H1 (cell line): ENCODE measurements around the gene PPP2R3C. TPM values are rescaled to one million over a fixed set of nuclear protein-coding genes. Genes with fewer than 3 reads are reported as not detected.

ENCODE experiments used
- CBX8 ChIP-seq: fragments of 300-800, 300-1000 bp; sonication (generic); IDR thresholded peaks from 2 replicates; pipeline ENCODE4 v1.7.1; 2016; ENCODE audit warnings: low read depth, low read length, borderline replicate concordance
- KDM4A ChIP-seq: IDR thresholded peaks from one replicate; pipeline ENCODE4 v1.7.1; 2012; ENCODE audit warnings: low read depth, mild to moderate bottlenecking, moderate library complexity, low read length, inconsistent platforms; ENCODE audit not compliant: severe bottlenecking
- TEAD4 ChIP-seq: IDR thresholded peaks from 2 replicates; pipeline ENCODE4 v1.6.1; 2012; ENCODE audit warnings: low read depth, low read length, inconsistent platforms, mixed read lengths
- polyA plus RNA-seq, 7 experiments: library from polyadenylated mRNA; depleted of rRNA in 3 of 7; stranded (reverse) in 5 of 7; unstranded in 2 of 7; fragments of >200 nt in 5 of 7; fragments of 200-250 nt in 2 of 7; gene quantifications; 1 replicate in 5 of 7; 2 replicates in 1 of 7; 4 replicates in 1 of 7; pipeline versions ENCODE4 v1.2.1 to v1.2.3, GENCODE V29; 2011 to 2013; ENCODE audit warnings: missing spikeins in 2 of 7, mixed read lengths in 2 of 7
- total RNA-seq: library from RNA; stranded (reverse); fragmentation: NEBNext Ultra II Directional; extraction: Animal tissue kit (Norgen Biotek cat#: 25700); gene quantifications from 2 replicates; pipeline ENCODE4 v1.2.1, GENCODE V29; 2021

Gene PPP2R3C
- total and polyA plus RNA-seq, 2 of the 8 experiments (the other 6 are each of a cell fraction or from before 2014, with no cell fraction given) = 7.1 to 26.7 TPM

- TF ChIP-seq CBX8 (no peak), TEAD4 (no peak), KDM4A (peak; percentile 82)
Measured at GRCh38 chr14:35121887-35122695, at the start of gene PPP2R3C, which contains the start of gene PRORP (continued).
